Stimulated activated naive CD8-positive, alpha-beta T cell treated with anti-CD3 and anti-CD28 coated beads, Interleukin-15, Interleukin-2, amounts not matched to agents 100 U/mL and 50 U/mL, for 24 hours (primary cell): ENCODE measurements around the gene SHBG.
A peak's percentile ranks its signal among the peaks of the same experiment; 100 is the strongest.
"Not testable (repeated sequence)": the region's sequence is repeated elsewhere in the genome, so short reads cannot be mapped to it uniquely, and the experiment has no call there.

Experiments
- ATAC-seq: fragments of 150-1000 bp; cut with Tn5 transposase; one replicate; pipeline ENCODE4 v1.10.0; 2021
- DNase-seq: peaks from one replicate; pipeline ENCODE4 v3.0.0; 2021

Gene SHBG

GRCh38 chr17:7611635-7612293 is 18.2 kb upstream of the SHBG start:
- no peak for ATAC-seq
- no peak for DNase-seq

DNA sequence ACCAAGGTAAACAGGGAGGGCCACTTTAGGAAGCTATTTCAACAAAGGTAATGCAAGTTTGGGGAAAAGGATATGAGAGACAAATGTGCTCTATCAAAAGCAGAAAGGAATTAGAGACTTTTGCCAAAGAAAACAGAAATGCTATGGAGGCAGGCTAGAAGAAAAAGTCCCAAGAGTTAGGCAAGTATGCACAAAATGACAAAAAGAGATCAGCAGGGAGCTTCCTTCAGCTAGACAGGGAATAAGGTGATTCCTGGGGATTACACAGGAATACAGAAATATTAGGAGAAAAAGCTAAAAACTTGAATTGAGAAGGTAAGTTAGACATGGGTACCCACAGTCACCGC is 17.7 kb upstream of the SHBG start:
- ATAC-seq, result no peak

GRCh38 chr17:7613769-7614424 is 16.0 kb upstream of the SHBG start:
- no peak for ATAC-seq
- no peak for DNase-seq

More for the DNA sequence above, 17.7 kb upstream of the SHBG start:
- no peak for DNase-seq

DNA sequence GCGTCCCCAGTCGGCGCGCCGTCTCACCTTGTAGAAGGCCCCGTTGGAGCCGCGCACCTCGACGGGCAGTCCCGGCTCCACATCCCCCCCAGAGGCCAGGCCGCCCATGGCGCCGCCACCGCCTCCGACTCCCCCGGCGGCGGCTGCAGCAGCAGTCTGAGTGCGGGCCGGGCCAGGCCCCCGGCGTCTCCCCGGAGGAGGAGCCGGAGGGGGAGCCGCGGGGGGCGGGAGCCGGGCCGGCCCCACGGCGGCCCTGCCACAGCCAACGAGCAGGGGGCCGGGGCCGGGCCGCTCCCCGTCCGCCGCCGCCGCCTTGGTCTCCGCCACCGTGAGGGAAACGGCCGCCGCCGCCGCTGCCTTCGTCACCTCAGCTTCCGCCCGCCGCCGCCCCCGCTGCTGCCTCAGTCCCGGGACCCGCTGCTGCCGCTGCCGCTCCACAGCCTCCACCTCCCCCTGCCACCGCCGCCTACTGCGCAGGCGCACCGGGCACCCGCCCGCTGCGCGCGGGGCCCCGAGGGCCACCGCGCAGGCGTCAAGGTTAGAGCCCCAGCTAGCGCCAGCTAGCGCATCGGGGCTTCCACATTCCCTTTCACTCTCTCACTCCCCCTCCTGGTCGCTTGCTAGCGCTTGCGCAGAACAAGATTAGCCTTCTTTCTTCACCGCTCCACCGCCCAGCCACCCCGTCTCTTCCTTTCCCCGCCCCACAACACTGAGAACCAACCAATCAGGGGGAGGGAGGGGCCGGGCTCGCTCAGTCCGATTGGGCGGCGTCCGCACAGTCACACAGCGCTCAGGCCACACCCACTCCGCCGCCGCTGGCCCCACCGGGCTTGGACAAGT is 15.3 kb upstream of the SHBG start, which contains the start of gene FXR2:
Gene FXR2, minus strand, starts transcription at position 473 of the 840 bp plus-strand sequence. Its CDS starts 365 bp downstream, at position 108.
- peak; percentile 95 for ATAC-seq
- DNase-seq, result peak; percentile 100

GRCh38 chr17:7615265-7615747 is 14.6 kb upstream of the SHBG start:
- DNase-seq (no peak), ATAC-seq (no peak)

- ATAC-seq (no peak), DNase-seq (no peak)
These were observed 11.3 kb upstream of the SHBG start for GRCh38 chr17:7618608-7619007.

- no peak for DNase-seq
- ATAC-seq, result no peak
These were observed 9.1 kb upstream of the SHBG start for GRCh38 chr17:7620835-7621234.

- DNase-seq, result no peak
- ATAC-seq, result no peak
These were observed 6.3 kb upstream of the SHBG start for GRCh38 chr17:7623661-7624060.

DNA sequence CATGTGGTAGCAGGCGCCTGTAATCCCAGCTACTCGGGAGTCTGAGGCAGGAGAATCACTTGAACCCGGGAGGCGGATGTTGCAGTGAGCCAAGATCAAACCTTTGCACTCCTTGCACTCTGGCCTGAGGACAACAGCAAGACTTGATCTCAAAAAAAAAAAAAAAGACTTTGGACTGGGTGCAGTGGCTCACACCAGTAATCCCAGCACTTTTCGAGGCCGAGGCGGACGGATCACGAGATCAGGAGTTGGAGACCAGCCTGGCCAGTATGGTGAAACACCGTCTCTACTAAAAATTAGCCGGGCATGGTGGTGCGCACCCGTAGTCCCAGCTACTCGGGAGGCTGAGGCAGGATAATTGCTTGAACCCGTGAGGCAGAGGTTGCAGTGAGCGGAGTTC is 4.2 kb upstream of the SHBG start:
- ATAC-seq, DNase-seq: not testable (repeated sequence)

GRCh38 chr17:7626307-7626706 is 3.6 kb upstream of the SHBG start:
- ATAC-seq, result no peak
- DNase-seq, result no peak

DNA sequence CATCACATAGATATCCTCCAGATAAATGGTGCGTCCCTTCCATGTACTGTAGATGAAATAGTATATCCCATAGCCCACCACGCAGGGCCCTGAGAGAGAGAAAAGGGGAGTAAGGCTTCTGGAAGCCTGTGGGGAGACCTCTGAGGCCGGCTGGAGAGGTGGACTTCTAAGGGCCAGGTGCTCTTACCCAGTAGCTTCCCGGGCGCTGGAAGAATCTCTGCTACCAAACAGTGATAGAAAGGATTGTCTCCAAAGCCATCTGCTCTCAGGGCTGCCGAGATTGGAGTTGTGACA is 3.0 kb upstream of the SHBG start:
- no peak for DNase-seq
- no peak for ATAC-seq

GRCh38 chr17:7627250-7628121 is 2.4 kb upstream of the SHBG start, which contains the start of gene SAT2:
Gene SAT2 (minus strand): TSS chr17:7627821. CDS start chr17:7627635, 186 bp downstream.
- DNase-seq (peak; percentile 88), ATAC-seq (peak; percentile 98)

- DNase-seq (no peak), ATAC-seq (no peak)
These were observed 1.8 kb downstream of the SHBG start for GRCh38 chr17:7631398-7632380.

- ATAC-seq, result peak; percentile 43
- DNase-seq, result peak; percentile 31
These were observed 2.6 kb downstream of the SHBG start for GRCh38 chr17:7632492-7632894.

DNA sequence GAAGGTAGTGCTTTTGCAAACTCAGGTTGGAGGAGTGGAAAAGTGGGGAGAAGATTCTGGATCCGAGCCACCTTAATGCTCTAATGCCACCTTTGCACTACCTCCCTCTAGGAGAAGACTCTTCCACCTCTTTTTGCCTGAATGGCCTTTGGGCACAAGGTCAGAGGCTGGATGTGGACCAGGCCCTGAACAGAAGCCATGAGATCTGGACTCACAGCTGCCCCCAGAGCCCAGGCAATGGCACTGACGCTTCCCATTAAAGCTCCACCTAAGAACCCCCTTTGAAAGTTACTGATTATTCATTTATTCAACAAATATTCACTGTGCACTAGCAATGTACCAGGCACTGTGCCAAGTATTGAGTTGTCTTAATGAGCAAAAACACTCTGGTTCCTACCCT is 3.2 kb downstream of the SHBG start:
- ATAC-seq (no peak), DNase-seq (no peak)

DNA sequence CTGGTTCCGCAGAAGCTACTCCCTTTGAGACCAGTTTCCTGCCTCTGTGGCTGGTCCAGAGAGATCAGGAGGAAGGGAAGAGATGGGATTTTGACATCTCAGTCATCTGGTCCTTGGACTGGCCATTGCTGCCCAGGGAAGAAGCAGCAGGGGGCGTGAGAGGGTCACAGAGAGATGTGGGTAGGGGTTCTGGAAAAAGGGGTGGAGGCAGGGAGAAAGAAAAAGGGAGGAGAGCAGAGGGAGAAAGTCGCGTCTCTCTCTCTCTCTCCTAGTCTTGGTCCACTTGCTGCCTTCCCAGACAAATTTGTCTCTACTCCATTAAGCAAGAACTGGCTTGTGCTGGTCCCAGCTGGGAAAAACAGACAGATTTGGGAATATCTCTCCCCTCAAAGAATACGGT is 4.4 kb downstream of the SHBG start:
- DNase-seq (peak; percentile 46), ATAC-seq (no peak)

DNA sequence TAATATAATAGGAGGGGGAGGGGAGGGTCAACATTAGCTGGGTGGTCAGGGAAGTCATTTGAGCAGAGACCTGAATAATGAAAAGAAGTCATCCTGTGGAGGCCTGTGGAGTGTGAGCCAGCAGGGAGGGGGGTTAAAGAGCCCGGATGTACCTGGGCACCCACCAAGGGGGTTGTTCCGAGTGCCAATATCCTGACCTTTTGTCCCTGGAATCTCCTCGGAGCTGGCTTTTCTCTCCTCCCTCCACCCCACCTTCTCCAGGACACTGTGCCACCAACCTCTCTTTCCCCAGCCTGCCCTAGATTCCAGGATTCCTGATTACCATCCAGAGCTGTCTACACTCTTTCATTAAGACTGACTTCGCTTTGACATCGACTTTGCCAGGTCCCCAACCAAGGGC is 6.2 kb downstream of the SHBG start:
- DNase-seq (no peak), ATAC-seq (no peak)

DNA sequence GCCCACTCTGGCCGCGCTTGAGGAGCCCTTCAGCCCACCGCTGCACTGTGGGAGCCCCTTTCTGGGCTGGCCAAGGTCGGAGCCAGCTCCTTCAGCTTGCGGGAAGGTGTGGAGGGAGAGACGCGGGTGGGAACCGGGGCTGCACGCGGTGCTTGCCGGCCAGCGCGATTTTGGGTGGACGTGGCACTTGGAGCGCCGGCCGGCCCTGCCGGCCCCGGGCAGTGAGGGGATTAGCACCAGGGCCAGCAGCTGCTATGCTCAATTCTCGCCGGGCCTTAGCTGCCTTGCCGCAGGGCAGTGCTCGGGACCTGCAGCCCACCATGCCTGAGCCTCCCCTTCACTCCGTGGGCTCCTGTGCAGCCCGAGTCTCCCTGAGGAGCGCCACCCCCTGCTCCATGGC is 10.8 kb downstream of the SHBG start:
- DNase-seq, result no peak
- ATAC-seq, result no peak

DNA sequence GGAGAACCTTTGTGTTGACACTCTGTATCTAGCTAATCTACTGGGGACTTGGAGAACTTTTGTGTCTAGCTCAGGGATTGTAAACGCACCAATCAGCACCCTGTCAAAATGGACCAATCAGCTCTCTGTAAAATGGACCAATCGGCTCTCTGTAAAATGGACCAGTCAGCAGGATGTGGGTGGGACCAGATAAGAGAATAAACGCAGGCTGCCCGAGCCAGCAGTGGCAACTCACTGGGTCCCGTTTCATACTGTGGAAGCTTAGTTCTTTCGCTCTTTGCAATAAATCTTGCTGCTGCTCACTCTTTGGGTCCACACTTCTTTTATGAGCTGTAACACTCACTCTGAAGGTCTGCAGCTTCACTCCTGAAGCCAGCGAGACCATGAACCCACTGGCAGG is 11.7 kb downstream of the SHBG start:
- not testable (repeated sequence) for ATAC-seq

DNA sequence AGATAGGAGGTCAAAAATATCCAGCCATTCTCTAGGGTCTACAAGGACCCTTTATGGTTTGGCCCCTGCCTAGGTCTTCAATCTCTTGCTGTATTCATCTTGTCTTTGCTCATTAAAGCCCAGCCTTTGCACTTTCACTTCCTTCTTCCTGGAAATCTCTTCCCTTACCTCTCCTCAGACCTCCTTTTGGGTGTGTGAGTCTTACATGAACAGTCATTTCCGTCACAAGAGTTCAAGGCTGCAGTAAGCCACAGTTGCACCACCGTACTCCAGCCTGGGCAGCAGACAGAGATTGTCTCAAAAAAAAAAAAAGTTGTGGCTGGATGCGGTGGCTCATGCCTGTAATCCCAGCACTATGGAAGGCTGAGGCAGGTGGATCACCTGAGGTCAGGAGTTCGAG is 14.8 kb downstream of the SHBG start:
- DNase-seq (no peak), ATAC-seq (no peak)

More for the DNA sequence above, 11.7 kb downstream of the SHBG start:
- not testable (repeated sequence) for DNase-seq

GRCh38 chr17:7646457-7646856 is 16.5 kb downstream of the SHBG start:
- no peak for ATAC-seq

More at GRCh38 chr17:7646457-7646856, 16.5 kb downstream of the SHBG start:
- no peak for DNase-seq
